ENCODE measurements around the gene S100A9. TPM values are rescaled to one million over a fixed set of nuclear protein-coding genes. Genes with fewer than 3 reads are reported as not detected.

Gene S100A9
- total RNA-seq, result 1.1 and 2.5 TPM in 2 replicates

DNA sequence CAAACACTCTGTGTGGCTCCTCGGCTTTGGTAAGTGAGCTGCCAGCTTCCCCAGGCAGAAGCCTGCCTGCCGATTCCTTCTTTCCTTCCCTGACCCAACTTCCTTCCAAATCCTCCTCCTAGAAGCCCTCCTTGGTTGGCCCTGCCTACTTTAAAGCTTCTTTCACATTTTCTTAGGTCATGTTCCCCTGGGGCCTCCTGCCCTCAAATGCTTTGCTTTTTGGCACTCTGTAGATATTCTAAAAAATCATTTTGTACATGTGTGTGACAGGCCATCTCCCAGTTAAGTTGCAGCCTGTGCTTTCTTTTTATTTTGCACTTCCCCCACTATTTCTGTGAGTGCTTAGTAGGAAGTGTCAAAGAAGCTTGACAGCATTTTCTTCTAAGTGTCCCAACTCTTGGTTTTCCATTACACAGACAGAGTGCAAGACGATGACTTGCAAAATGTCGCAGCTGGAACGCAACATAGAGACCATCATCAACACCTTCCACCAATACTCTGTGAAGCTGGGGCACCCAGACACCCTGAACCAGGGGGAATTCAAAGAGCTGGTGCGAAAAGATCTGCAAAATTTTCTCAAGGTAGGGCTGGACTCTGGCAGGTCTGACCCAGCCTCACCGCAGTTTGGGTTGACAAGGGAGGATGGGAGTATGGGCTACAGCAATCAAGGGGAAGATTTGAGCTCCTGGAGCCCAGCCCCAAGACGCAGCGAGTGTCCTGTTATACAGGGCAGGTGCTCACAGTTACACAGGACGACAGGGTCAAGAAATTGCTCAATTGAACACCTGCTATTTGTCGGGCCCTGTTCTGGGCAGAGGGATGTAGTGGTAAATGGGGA is at the start of gene S100A9:
Gene S100A9, plus strand, starts transcription at position 2 of the 838 bp plus-strand sequence. Its CDS starts 430 bp downstream, at position 432.

GRCh38 chr1:153312570-153313186 is 45.0 kb upstream of the S100A9 start, which contains the start of gene PGLYRP3:
TSS of gene PGLYRP3 (minus strand) at chr1:153312952. CDS start at chr1:153310665, 2,287 bp downstream.

GRCh38 chr1:153348511-153349362 is 8.9 kb upstream of the S100A9 start, which contains the start of gene PGLYRP4:
TSS of gene PGLYRP4 (minus strand) at chr1:153348841. CDS start at chr1:153347932, 909 bp downstream.

DNA sequence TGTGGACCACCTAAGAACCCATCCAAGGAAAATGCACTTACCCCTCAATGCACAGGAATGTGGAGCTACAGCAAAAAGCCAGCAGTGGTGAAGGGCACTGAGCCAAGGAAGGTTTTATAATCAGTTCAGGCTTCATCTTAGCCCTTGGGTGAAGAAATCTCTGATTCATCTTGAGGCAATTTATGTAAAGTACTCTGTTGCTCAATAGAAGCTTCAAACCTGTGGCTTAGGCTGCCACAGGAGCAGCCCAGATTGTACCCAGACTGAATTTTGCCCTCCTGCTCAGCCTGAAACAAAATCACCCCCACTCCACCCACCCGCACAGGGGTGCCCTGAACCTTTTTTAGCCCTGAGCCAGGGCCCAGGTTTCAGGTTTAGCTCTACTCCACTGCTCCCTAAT is 17.9 kb downstream of the S100A9 start, which contains the start of gene S100A12:
Gene S100A12, minus strand, starts transcription at position 111 of the 400 bp plus-strand sequence. CDS start 1,029 bp downstream, outside the sequence.

GRCh38 chr1:153390938-153391710 is 33.5 kb downstream of the S100A9 start, which contains the start of gene S100A8:
TSS of gene S100A8 (minus strand) at chr1:153391073. CDS start at chr1:153390535, 538 bp downstream.

Other genes with a start within 250 kb of the S100A9 start
- gene SPRR2F, start 244.3 kb upstream of the S100A9 start, total RNA-seq, result not detected in 2 replicates
- not detected in 2 replicates for gene SPRR2G, start 207.0 kb upstream of the S100A9 start, total RNA-seq
- gene LELP1, start 154.4 kb upstream of the S100A9 start, total RNA-seq, result not detected in 2 replicates
- gene PRR9, start 140.3 kb upstream of the S100A9 start, total RNA-seq, result not detected in 2 replicates
- not detected in 2 replicates for gene LORICRIN, start 98.2 kb upstream of the S100A9 start, total RNA-seq
- gene PGLYRP3, start 44.9 kb upstream of the S100A9 start, total RNA-seq, result not detected in 2 replicates
- not detected in 2 replicates for gene PGLYRP4, start 9.0 kb upstream of the S100A9 start, total RNA-seq
- gene S100A12, start 17.8 kb downstream of the S100A9 start, total RNA-seq, result not detected in 2 replicates
- 0.32 TPM in 1 of 2 replicates, not detected in the other for gene S100A8, start 33.2 kb downstream of the S100A9 start, total RNA-seq
- gene S100A7A, start 58.7 kb downstream of the S100A9 start, total RNA-seq, result not detected in 2 replicates
- gene S100A7, start 102.8 kb downstream of the S100A9 start, total RNA-seq, result not detected in 2 replicates
- gene S100A6, start 178.1 kb downstream of the S100A9 start, total RNA-seq, result 4,155 and 5,808 TPM in 2 replicates
- 0.77 TPM in 1 of 2 replicates, not detected in the other for gene S100A5, start 183.1 kb downstream of the S100A9 start, total RNA-seq
- gene S100A4, start 188.0 kb downstream of the S100A9 start, total RNA-seq, result 471 and 540 TPM in 2 replicates
- gene S100A3, start 191.4 kb downstream of the S100A9 start, total RNA-seq, result 4.3 and 9.6 TPM in 2 replicates
- gene S100A2, start 208.0 kb downstream of the S100A9 start, total RNA-seq, result 3.6 and 3.8 TPM in 2 replicates

Measured in bronchial smooth muscle cell (primary cell).